Keratinocyte (primary cell): Measurements from ENCODE around the gene EDA. TPM values are rescaled to one million over a fixed set of nuclear protein-coding genes. Genes with fewer than 3 reads are reported as not detected.

Experiments used
- DNase-seq: peaks from one replicate; pipeline ENCODE4 v3.0.0-alpha.2; 2011; ENCODE audit warnings: low read depth, missing footprints, low spot score
- FAIRE-seq: peaks from 2 replicates; lab custom pipeline; 2011; peaks lifted over from hg19 to GRCh38; lab: Jason Lieb, UNC
- H2AFZ ChIP-seq: 2 replicates; pipeline ENCODE4 v1.6.0; 2012; ENCODE audit warnings: low read length, control low read depth, inconsistent platforms; ENCODE audit not compliant: control insufficient read depth
- H3K27ac ChIP-seq: 2 replicates; pipeline ENCODE4 v1.5.1; 2011; ENCODE audit warnings: low read length; ENCODE audit not compliant: control insufficient read depth, insufficient read depth
- H3K27me3 ChIP-seq: 3 replicates; pipeline ENCODE4 v1.6.0; 2011; ENCODE audit warnings: low read length; ENCODE audit not compliant: control insufficient read depth, insufficient read depth; ENCODE audit errors: extremely low read depth
- H3K36me3 ChIP-seq, 2 experiments: 2 replicates in 1 of 2; 3 replicates in 1 of 2; pipeline ENCODE4 v1.5.1; 2011; ENCODE audit warnings: low read length in 2 of 2, mild to moderate bottlenecking in 1 of 2; ENCODE audit not compliant: control insufficient read depth in 2 of 2, insufficient read depth in 2 of 2; ENCODE audit errors: extremely low read depth in 1 of 2
- H3K4me1 ChIP-seq: 3 replicates; pipeline ENCODE4 v1.5.1; 2011; ENCODE audit warnings: low read length; ENCODE audit not compliant: control insufficient read depth, insufficient read depth; ENCODE audit errors: extremely low read depth
- H3K4me2 ChIP-seq: 3 replicates; pipeline ENCODE4 v1.6.0; 2011; ENCODE audit warnings: low read depth, low read length; ENCODE audit not compliant: control insufficient read depth, insufficient read depth; ENCODE audit errors: extremely low read depth
- H3K4me3 ChIP-seq, 3 experiments: fragments of 200-600 bp in 1 of 3; sonication (generic) in 1 of 3; 2 replicates in 2 of 3; 3 replicates in 1 of 3; pipeline ENCODE4 v1.5.1; 2011 to 2016; ENCODE audit warnings: low read length in 3 of 3, mild to moderate bottlenecking in 3 of 3, control low read depth in 2 of 3, inconsistent platforms in 1 of 3, low read depth in 1 of 3, mixed read lengths in 1 of 3, mixed run types in 1 of 3, moderate library complexity in 1 of 3; ENCODE audit not compliant: control insufficient read depth in 2 of 3, insufficient read depth in 2 of 3; ENCODE audit errors: extremely low read depth in 1 of 3
- H3K79me2 ChIP-seq: 2 replicates; pipeline ENCODE4 v1.6.0; 2012; ENCODE audit warnings: low read length; ENCODE audit not compliant: control insufficient read depth, insufficient read depth
- H3K9ac ChIP-seq: 3 replicates; pipeline ENCODE4 v1.6.0; 2011; ENCODE audit warnings: low read length; ENCODE audit not compliant: control insufficient read depth, insufficient read depth; ENCODE audit errors: extremely low read depth
- H3K9me1 ChIP-seq: 3 replicates; pipeline ENCODE4 v1.6.0; 2011; ENCODE audit warnings: low read length; ENCODE audit not compliant: control insufficient read depth, insufficient read depth; ENCODE audit errors: extremely low read depth
- H3K9me3 ChIP-seq: 2 replicates; pipeline ENCODE4 v1.5.1; 2012; ENCODE audit warnings: low read depth, low read length; ENCODE audit not compliant: control insufficient read depth
- H4K20me1 ChIP-seq: 3 replicates; pipeline ENCODE4 v1.6.0; 2011; ENCODE audit warnings: low read length; ENCODE audit not compliant: control insufficient read depth, insufficient read depth; ENCODE audit errors: extremely low read depth
- CTCF ChIP-seq, 3 experiments: IDR thresholded peaks in 1 of 3; conservative IDR thresholded peaks in 1 of 3; optimal IDR thresholded peaks in 1 of 3; 2 replicates in 2 of 3; 3 replicates in 1 of 3; pipeline versions ENCODE3 to v1.5.1; 2011; ENCODE audit warnings: low read length in 3 of 3, mild to moderate bottlenecking in 3 of 3, moderate library complexity in 2 of 3, control low read depth in 1 of 3, inconsistent platforms in 1 of 3; ENCODE audit not compliant: insufficient read depth in 2 of 3; ENCODE audit errors: extremely low read depth in 1 of 3
- EZH2 ChIP-seq: IDR thresholded peaks from one replicate; pipeline ENCODE4 v1.6.1; 2012; ENCODE audit warnings: inconsistent platforms, mild to moderate bottlenecking, low read length, moderate library complexity
- dilution Hi-C: fragments of 300-500 bp; cut with MboI; formaldehyde crosslinking; loops from one replicate; pipeline ENCODE4 v1.7.0; 2020; ENCODE audit warnings: low sequenced_read_pairs; ENCODE audit not compliant: extremely low pct_ligation_motif_present
- polyA plus RNA-seq, 5 experiments: library from polyadenylated mRNA; depleted of rRNA in 3 of 5; stranded (reverse) in 3 of 5; stranded (forward) in 1 of 5; unstranded in 1 of 5; fragments of >200 nt; gene quantifications; 1 replicate in 1 of 5; 2 replicates in 3 of 5; 3 replicates in 1 of 5; pipeline versions ENCODE4 v1.2.1 to v1.2.3, GENCODE V29; 2011 to 2012; ENCODE audit warnings: missing spikeins in 2 of 5, low read depth in 1 of 5, low replicate concordance in 1 of 5

EDA gene
- polyA plus RNA-seq, 1 donor (not counting 4 experiments of a cell fraction or from before 2014, with no cell fraction given), result 0.75 TPM

- no peak for TF ChIP-seq CTCF (optimal IDR thresholded peaks at IDR 0.05 in 1 of 3, IDR thresholded peaks at IDR 0.05 in 1 of 3, conservative IDR thresholded peaks at IDR 0.05 in 1 of 3; ENCODE audit: extremely low read depth in 1 of 3, insufficient read depth in 2 of 3, low read length in 3 of 3)
- H3K36me3 ChIP-seq, result no peaks in the 10 kb centered on the region
- H3K4me3 ChIP-seq, result no peak overlapping the region
- FAIRE-seq (no peak), DNase-seq (no peak)
- H3K9ac ChIP-seq, result no peak overlapping the region
- no peaks in the 10 kb centered on the region for H3K79me2 ChIP-seq
- H3K9me3 ChIP-seq, result no peaks in the 10 kb centered on the region
- no peaks in the 10 kb centered on the region for H3K27me3 ChIP-seq
- H3K4me1 ChIP-seq, result peaks cover 5% of the 10 kb centered on the region
- H3K27ac ChIP-seq, result no peak overlapping the region
- no peaks in the 10 kb centered on the region for H3K9me1 ChIP-seq
- dilution Hi-C loops, result no loop called here
- H2AFZ ChIP-seq, result no peak overlapping the region
- no peak overlapping the region for H3K4me2 ChIP-seq
- no peaks in the 10 kb centered on the region for H4K20me1 ChIP-seq
These were observed 418.7 kb downstream of the EDA start for GRCh38 chrX:70034646-70035045.

GRCh38 chrX:70038515-70038914 lies 422.6 kb downstream of the EDA start:
- H2AFZ ChIP-seq, result no peak overlapping the region
- H3K9me3 ChIP-seq, result no peaks in the 10 kb centered on the region
- no peaks in the 10 kb centered on the region for H3K79me2 ChIP-seq
- no peaks in the 10 kb centered on the region for H3K27me3 ChIP-seq
- dilution Hi-C loops, result no loop called here
- H4K20me1 ChIP-seq, result no peaks in the 10 kb centered on the region
- H3K27ac ChIP-seq, result no peak overlapping the region
- H3K36me3 ChIP-seq, result no peaks in the 10 kb centered on the region
- H3K9me1 ChIP-seq, result no peaks in the 10 kb centered on the region
- H3K9ac ChIP-seq, result no peak overlapping the region
- H3K4me1 ChIP-seq, result peaks cover 16% of the 10 kb centered on the region
- DNase-seq (no peak), FAIRE-seq (no peak)
- H3K4me3 ChIP-seq, result no peak overlapping the region
- no peak overlapping the region for H3K4me2 ChIP-seq
- TF ChIP-seq EZH2 (no peak), CTCF (optimal IDR thresholded peaks at IDR 0.05 in 1 of 3, IDR thresholded peaks at IDR 0.05 in 1 of 3, conservative IDR thresholded peaks at IDR 0.05 in 1 of 3; ENCODE audit: extremely low read depth in 1 of 3, insufficient read depth in 2 of 3, low read length in 3 of 3) (no peak)
